Measurements from ENCODE around the gene LYPLAL1. TPM values are rescaled to one million over a fixed set of nuclear protein-coding genes. Genes with fewer than 3 reads are reported as not detected.

The LYPLAL1 gene
- total and polyA plus RNA-seq, 11 donors, result 19.6 to 126 (median 87.2) TPM

DNA sequence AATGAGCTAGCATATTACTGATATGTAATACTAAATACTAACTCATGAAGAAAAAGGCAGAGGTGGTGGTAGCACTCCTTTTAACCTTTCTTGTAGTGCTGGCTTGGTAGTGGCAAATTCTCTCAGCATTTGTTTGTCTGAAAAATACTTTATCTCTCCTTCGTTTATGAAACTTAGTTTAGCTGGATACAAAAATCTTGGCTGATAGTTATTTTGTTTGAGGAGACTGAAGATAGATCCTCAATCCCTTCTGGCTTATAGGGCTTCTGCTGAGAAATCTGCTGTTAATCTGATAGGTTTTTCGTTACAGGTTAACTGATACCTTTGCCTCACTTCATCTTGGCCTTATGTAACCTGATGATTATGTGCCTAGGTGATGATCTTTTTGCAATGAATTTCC lies 87.8 kb downstream of the LYPLAL1 start:
- DNase-seq (no peak), ATAC-seq (no peak)
- Histone ChIP-seq H3K36me3 (no peaks in the 10 kb centered on the region), H3K4me3 (no peak overlapping the region), H3K9me3 (peaks cover 0 to 30% (median 6%) of the 10 kb centered on the region in 12 donors), H3K27me3 (no peaks in the 10 kb centered on the region), H3K4me1 (no peaks in the 10 kb centered on the region), H3K27ac (no peak overlapping the region)
- WGBS, 4 donors, result 72 to 98% (median 96%) methylated on average over 2 of the region's 2 CpGs
- intact Hi-C loops (cut with DNase I), result no loop called here
- TF ChIP-seq, protein P1, sequence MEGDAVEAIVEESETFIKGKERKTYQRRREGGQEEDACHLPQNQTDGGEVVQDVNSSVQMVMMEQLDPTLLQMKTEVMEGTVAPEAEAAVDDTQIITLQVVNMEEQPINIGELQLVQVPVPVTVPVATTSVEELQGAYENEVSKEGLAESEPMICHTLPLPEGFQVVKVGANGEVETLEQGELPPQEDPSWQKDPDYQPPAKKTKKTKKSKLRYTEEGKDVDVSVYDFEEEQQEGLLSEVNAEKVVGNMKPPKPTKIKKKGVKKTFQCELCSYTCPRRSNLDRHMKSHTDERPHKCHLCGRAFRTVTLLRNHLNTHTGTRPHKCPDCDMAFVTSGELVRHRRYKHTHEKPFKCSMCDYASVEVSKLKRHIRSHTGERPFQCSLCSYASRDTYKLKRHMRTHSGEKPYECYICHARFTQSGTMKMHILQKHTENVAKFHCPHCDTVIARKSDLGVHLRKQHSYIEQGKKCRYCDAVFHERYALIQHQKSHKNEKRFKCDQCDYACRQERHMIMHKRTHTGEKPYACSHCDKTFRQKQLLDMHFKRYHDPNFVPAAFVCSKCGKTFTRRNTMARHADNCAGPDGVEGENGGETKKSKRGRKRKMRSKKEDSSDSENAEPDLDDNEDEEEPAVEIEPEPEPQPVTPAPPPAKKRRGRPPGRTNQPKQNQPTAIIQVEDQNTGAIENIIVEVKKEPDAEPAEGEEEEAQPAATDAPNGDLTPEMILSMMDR (IDR thresholded peaks at IDR 0.05), result no peak
- TF ChIP-seq POLR2A (IDR thresholded peaks at IDR 0.05), result no peak

Data from heart left ventricle (tissue), 16 donors.